GM21390 (cell line): ENCODE results near the gene INMT.

ENCODE experiments used
- ATAC-seq: cut with Tn5 transposase; IDR thresholded peaks from one replicate; pipeline ENCODE4 v1.9.1; 2021; ENCODE audit not compliant: unreplicated experiment

INMT gene

DNA sequence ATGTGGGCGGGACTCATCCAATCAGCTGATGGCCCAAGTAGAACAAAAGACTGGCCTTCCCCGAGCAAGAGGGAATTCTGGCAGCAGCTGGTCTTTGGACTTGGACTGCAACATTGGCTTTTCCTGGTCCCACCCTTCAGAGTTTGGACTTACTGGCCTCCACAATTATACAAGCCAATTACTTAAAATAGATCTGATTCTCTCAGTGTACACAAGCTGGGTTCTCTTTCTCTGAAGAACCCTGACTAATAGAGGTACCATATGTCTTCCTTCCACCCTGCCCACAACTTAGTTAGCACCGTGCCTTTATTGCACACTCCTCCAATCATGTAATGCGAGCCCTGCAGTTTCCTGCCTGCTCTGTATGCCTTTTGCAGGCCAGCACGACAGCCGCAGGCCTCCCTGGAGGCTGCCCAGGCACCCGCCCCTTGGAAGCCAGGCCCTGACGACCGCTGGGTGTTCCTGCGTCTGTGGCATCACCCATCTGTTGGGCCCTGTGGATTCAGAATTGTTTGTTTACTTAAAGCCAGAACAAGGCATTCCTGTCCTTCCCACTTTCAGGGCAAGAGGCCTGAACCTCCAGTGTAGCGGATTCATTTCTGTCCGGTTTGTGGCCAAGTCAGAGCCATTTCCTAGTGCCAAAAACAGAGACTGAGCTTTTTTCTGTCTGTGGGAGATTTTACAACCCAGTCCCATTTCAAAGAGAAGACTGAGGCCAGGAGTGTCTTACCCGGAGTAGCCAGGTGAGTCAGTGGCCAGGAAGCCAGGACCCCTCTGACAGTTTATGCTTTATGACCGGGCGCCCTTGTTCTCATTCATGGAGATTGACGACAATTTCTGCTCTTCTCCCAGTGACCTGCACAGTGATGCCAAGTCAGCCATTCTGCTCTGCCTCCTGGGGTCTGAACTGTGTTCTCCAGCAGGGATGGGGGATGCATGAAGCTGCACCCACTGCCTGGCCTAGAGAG, 968 bp upstream of the INMT start:
- no peak for ATAC-seq

DNA sequence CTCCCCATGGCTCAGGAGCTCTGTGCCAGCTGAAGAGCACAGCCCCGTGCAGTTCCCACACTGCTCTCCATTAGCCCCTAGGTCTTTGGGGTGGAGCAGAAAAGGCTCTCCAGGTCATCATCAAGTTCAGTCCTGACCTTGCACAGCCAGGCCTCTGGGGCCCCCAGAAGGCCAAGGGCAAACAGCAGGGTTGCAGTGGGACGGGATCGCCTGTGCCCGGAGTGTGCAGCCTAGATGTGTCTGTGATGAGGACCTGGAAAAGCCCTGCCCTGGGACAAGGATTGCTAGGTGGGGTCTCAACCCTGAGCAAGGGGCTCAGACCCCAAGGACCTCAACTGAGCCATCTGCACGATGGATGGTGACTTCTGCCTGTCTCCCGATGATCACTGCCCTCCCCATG, 549 bp downstream of the INMT start:
- no peak for ATAC-seq

DNA sequence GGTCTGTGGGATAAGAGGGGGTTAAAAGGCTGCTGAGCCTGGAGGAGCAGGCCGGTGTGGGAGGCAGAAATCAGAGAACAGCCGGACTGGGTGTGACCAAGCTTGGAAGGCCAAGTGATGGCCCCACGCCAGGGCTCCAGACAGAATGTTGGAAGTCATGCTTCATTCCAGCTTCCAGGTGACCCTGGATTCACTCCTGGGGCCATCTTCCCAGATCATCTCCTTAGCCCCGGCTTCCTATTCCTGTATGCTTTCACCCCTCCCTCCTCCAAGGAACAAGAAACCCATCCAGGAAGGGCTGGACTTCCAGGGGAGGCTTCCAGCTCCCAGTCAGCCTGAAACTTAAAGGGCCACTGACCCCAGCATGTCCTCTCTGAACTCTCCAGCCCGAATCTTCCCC, 1.0 kb downstream of the INMT start:
- ATAC-seq: no peak

DNA sequence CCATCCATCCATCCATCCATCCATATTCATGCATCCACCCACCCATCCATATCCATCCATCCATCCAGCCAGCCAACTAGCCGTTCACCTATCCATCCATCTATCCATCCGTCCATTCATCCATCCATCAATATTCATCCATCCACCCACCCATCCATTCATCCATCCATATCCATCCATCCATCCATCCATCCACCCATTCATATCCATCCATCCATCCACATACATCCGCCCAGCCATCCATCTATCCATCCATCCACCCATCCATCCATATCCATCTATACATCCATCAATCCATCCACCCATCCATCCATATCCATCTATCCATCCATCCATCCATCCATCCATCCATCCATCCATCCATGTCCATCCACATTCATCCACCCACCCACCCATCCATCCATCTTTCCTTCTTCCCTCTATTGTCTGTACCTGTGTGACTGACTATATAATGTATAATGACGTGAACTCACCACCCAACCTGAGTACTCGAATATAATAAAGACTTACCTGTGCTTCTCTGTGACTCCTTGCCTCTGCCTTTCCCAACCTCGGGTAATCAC, 2.5 kb downstream of the INMT start:
- no peak for ATAC-seq

DNA sequence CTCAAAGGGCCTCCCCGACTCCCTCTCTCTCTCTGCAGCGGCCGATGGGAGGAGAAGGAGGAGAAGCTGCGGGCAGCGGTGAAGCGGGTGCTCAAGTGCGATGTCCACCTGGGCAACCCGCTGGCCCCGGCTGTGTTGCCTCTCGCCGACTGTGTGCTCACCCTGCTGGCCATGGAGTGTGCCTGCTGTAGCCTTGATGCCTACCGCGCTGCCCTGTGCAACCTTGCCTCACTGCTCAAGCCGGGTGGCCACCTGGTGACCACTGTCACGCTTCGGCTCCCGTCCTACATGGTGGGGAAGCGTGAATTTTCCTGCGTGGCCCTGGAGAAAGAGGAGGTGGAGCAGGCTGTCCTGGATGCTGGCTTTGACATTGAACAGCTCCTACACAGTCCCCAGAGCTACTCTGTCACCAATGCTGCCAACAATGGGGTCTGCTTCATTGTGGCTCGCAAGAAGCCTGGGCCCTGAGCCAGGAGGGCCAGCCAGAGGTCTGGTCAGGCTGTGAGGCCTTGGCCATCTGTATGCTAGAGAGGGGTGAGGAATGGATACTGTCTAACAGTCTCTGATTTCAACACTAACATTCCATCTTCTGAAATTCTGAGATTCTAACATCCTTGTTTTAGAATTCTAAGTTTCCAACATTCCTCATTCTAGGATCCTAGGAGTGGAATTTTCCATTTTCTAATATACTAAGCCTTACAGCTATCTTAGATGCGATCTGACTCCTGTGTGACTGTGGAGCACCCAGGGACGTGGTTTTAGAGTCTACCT, 3.6 kb downstream of the INMT start:
- ATAC-seq: no peak

DNA sequence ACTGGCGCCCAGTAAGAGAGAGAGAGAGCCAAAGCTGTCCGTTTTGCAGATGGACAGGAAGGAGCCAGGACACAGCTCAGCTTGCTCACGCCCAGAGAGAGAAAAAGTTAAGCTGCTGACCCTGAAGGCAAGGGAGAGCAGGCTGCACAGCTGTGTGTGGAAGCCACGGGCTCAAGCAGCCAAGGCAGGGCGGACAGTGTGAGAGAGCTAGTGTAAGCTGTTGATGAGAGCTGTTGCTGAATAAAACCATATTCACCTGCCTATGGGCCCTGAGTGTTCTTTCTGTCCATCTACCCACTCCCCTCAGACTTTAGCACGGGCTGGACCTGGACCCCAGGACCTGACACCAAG, 5.4 kb downstream of the INMT start:
- ATAC-seq: no peak

DNA sequence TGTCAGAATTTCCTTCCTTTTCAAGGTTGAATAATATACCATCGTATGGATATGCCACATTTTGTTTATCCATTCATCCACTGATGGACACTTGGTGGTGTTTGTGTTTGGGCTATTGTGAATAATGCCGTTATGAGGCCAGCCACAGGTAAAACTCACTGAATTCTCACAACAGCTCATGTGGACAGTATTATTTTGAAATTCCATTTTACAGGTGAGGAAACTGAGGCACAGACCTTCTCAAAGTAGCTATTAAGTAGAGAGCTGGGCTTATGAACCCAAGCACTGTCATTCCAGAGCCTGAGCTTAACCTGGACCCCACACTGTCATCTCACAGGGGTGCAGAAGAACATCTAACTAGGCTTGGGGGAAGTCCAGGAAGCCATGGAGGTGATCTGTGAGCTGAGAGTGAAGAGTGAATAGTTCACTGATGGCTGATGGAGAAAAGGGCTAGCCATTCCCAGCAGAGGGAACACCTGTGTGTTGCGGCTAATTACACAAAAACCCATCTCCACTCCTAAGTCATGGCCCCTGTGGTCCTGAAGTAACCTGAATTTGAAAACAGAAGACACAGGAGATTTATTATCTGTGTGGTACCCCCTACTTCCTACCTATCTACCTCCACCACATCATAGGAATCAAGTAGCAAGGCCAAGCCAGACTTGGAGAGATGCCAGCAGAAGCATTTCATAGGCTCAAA, 8.7 kb downstream of the INMT start:
- ATAC-seq: no peak

DNA sequence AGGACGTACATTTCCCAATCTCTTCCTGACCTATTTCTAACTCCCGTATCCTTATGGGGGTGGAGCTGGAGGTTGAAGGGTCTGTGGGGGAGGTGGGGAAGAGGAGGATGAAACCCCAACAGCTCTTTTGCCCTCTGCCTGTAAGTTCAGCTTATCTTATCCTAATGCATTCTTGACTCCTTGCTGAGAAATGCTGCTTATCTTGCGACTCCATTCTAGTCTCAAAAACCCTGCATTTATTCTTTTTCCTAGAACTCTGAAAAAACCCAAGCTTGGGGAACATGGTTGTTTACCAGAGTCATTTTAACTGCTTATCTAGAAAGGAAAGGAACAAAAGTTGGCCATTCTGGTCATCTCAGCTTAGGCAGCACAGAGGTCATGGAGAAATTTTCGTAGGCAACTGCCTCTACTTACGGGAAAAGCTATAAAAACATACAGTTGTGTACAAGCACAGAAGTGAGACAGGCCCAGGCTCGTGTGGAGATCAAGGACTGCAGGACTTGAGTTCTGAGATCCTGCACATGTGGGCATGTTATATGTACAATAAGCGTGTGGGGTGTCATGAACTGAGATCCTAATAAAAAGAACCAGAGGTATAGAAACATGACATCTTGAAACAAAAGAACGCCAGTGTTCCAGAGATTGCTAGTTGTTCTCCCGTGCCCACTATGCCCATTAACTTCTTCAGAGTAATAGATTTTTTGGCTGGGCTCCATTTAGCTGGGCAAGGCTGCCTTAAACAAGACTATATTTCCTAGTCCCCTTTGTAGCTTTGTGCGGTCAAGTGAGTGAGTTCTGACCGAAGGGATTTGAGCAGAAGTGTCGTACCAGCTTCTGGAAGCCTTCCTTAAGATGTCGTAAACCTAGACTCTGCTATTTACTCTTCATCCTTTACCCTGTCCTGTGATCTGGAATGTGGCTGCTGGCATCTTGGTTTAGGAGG, 9.6 kb downstream of the INMT start:
- ATAC-seq: no peak

DNA sequence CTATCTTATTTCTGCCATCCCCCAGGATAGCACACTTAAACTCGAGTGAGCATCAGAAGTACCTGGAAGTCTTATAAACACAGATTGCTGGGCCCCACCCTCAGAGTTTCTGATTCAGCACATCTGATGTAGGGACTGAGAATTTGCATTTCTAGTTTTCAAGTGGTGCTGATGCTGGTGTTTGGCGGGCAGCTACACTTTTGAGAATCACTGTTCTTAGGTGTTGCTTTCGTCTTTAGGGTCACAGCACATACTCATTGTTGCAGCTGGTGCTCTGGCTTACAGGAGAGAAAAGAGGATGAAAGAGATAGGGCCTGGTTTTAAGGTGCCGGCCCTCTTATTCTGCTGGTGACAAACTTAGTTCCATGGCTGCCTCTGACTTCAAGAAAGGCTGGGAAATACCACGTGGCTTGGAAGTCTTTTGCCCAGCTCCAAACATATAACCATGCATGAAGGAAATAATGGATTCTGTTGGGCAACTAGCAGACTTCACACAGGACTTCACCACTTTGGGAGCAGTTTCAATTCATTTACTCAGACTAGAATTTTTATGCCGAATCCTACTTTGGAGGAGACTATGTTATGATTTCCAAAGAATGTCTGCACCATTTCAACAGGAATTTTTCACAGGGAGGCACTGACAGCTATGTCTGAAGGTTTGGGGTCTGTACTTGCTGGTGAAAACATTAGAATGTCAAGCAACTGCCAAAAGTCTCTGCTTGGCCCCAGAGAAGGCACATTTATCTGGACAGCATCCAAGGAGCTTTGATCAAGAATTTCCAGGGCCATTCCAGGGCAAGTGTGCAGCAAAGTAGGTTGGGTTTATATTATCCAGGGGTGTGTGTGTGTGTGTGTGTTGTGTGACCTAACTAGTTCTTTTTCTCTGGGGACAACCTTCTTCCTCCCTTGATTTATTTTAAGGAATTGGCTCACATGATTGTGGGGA, 12.4 kb downstream of the INMT start:
- ATAC-seq: peak; percentile 99

DNA sequence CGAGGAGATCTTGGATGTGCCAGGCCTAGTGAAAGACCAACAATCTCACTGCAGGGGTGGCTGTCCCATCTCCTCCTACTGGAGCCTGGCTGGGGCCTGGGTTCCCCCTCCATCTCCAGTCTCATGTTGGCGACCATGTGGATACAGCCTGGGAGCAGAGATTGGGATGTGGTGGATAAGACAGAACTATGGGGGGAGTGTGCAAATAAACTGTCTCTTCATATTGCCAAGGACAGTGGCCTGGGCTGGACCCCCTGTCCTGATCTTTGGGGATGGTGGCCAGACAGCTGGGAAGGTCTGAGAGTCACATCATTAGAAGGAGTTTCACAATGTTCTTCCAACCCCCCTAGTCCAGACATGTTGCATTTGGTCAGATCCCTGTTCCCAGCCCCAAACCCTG, 13.5 kb downstream of the INMT start:
- no peak for ATAC-seq

DNA sequence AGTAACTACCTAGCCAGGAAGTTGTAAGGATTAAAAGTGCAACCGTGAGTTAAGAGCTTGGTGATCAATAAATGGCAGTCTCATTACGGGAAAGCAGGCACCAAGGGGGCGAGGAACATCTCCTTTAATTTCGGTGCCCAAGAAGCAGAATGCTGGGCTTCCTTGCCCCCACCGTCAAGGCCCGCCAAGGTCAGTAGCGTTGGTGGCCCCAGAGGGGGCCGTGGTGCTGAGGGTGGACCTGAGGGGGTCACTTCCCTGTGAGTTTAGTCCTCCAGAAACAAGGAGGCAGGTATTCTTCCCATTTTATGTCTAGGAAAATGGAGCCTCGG, 18.9 kb downstream of the INMT start:
- no peak for ATAC-seq

DNA sequence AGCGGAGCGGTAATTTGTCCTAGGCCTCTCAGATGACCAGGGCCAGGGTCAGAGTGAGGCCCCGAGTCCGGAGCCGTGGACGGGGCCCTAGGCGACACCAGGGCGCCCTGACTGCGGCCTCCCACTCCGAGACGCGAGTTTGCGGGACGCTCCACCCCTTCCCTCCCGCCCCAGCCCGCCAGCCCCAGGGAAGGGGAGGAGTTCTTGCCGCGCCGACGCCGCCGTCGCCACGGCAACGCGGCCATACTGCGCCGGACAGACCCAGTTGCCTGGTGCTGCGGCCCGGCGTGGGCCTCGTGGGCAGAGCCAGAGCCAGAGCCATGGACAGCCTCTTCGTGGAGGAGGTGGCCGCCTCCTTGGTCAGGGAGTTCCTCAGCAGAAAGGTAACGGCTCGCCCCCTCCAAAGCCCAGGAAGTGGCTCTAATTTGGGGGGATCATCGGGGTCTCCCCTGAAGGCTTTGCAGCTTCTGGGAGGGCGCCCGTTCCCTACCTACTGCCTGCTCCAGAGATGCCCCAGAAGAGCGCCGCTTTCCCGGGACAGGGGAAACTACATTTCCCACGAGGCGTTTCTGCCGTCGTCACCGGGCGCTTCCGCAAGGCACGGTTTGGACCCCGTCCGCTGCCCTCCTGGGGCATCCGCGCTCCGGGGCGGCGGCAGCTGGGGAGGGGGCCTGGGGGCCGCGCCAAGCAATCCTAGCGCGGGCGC, 19.4 kb downstream of the INMT start, which contains the start of gene MINDY4:
TSS of gene MINDY4 (plus strand) at position 244 of the 706 bp plus-strand sequence. CDS start at position 321, 77 bp downstream.
- peak; percentile 92 for ATAC-seq

DNA sequence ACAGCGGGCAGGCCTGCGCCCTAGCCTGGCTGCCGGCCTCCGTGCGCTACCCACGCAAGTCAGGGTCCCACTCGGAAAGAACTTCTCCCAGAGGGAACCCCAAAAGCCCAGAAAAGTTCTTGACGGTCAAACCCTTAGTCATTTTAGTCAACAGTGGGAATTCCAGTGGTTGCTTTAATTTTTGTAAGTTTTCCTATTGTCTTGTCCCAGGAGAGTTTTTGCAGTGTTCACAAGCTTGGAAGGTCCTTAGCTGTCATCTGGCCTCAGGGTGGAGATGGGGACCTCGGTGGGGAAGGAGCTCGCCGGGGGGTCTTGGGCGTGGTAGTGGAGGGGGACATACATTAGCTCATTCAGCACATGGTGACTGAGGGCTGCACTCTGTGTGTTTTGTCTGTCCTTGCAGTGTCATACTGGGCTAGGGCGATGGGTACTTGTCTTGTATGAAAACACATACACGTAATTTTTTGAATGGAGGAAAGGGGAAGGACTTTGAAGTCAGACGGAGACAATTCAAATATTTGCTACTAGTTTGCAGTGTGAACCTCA, 20.0 kb downstream of the INMT start:
- ATAC-seq: peak; percentile 30

DNA sequence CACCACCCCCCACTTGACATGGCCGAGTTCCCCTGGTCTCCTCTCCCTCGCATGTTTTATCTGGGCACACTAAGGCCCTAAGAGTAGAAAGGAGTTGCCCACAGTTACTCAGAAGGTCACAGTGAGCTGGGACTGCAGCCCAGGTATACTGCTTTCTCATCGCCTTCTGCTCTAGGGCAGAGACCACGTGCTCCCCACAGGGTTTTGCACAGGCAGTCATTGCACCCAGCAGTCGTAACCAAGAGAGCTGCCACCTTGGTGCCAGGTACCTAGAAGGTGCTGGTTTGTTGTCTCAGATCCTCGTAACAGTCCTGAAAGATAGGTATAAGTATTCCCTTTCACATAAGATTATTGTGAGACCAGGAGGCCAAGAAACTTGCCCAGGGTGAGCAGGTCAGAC, 21.0 kb downstream of the INMT start:
- ATAC-seq: no peak

DNA sequence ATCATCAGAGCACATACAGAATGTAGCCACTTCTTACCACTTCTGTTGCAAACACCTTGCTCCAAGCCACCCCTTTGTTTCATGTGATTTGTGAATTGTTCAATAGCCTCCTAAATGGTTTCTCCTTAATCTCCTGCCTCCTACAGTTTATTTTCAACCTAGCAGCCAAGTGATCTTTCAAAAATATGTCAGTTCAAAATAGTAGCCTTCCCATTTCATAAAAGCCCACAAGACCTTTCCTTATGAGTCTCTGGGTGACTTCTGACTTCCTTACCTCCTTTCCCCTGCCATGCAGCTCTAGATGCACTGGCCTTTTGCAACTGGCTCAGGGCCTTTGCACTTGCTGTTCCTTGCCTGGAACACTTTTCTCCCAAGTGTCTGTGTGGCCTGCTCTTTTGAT, 24.1 kb downstream of the INMT start:
- ATAC-seq: no peak

DNA sequence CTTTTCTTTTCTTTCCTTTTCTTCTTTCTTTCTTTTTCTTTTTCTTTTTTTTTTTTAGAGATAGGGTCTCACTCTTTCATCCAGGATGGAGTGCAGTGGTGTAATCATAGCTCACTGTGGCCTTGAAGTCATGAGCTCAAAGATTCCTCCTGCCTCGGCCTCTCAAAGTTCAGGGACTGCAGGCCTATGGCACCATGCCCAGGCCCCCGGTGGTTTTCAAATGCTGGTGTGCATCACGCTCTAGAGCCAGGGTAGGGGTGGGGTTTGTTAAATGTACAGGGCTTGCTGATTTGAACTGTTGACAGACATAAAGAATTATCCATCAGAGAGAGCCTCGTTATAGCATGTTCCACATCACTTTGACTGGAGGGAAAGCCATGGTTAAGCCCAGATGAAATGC, 25.0 kb downstream of the INMT start:
- no peak for ATAC-seq

DNA sequence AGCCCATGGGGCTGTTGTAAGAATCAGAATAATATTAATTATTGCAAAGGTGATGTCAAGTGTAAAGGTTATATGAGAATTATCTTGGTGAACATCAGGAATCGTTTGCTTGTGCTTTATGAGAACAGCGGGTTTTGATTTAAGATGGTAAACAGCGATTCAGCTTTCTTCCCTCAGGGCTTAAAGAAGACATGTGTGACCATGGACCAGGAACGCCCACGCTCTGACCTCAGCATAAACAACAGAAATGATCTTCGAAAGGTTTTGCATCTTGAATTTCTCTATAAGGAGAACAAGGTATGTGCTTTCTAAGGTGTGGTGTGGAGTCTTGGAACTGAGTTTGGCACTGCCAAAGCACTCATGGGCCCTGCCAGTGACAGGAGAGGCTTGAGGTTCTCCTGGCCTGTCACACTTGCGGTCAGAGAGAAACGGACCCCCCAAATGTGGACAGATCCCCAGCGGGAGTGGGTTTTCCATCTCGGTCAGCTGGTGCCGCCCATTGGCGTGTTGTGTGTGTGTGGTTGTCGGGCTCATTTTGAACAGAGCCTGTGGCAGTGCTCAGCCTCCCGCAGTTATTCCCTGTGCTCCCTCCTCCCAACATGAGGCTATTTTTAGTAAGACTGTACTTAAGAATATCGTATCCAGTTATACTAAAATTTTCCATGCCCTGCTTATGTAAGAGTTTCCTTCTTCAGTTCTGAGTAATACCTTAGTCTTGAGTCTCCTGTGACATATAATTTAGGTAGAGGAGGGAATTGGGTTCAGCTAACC, 26.5 kb downstream of the INMT start:
- ATAC-seq: no peak
